GM04503 (cell line): ENCODE results near the gene RPS6KL1.

Experiments
- DNase-seq: peaks from one replicate; pipeline ENCODE4 v3.0.0-alpha.2; 2012; ENCODE audit warnings: low read depth

The RPS6KL1 gene

DNA sequence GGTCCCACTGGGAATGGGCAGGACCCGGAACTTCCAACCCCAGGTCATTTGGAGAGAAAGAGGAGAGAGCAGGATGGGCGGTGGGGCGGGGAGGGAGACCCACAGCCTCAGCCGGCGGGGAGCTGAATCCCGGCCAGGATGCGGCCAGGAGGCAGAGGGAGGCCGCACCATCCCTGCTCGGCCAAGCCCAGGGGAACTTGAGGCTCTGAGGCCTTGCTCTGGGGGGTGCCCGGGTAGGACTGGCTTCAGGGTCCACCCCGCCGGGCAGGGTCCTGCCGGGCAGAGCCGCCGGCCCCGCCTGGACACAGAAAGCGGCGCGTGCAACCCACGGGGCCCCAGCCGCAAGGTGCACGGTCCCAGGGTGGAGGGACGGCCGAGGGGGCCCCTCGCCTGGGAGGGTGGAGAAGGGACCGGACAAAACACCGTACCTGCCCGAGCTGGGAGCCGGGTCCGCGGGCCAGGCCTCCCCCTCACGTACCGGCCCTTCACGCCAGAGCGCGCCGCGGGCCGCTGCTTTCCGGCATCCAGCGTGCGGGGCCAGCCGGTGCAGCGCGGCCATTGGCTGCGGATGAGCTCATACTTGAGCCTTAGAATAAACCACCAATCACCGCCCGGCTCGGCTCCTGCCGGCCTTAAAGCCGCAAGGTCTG lies at the start of gene RPS6KL1:
TSS of gene RPS6KL1 (minus strand) at position 509 of the 650 bp plus-strand sequence. CDS start 1,719 bp downstream, outside the sequence.
- no peak for DNase-seq

GRCh38 chr14:74968811-74969210 lies 45.8 kb upstream of the RPS6KL1 start:
- no peak for DNase-seq

DNA sequence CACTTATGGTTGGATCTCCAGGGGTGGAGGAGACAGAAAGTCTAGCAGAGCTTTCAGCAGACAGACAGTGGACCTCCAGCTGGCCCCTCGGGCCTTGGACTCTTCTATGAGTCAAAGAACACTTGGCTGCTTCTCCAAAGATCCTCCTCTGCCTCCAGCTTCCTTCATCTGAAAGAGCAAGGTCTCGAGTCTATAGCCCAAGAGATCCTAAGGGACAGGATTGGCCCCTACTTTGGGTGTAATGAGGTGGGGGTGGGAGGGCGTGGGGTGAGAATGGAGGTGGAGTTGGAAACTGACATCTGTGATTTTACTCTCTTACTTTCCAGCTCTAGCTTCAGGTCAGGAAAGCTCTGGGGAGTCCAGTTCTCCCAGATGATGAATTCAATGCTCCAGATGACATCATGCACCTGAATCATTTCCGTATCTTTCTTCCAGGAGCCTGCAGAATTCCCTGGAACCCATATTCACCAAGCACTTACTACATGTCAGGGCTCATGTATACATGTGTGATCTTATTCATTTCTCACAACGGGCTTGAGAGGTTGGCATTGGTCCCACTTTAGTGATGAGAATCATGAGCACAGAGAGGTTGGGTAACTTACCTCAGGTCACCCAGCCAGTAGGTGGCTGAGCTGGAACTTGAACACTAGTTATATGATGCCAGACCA lies 42.6 kb upstream of the RPS6KL1 start:
- DNase-seq = no peak

- DNase-seq = no peak
Measured at GRCh38 chr14:74964787-74965485, 41.9 kb upstream of the RPS6KL1 start.

DNA sequence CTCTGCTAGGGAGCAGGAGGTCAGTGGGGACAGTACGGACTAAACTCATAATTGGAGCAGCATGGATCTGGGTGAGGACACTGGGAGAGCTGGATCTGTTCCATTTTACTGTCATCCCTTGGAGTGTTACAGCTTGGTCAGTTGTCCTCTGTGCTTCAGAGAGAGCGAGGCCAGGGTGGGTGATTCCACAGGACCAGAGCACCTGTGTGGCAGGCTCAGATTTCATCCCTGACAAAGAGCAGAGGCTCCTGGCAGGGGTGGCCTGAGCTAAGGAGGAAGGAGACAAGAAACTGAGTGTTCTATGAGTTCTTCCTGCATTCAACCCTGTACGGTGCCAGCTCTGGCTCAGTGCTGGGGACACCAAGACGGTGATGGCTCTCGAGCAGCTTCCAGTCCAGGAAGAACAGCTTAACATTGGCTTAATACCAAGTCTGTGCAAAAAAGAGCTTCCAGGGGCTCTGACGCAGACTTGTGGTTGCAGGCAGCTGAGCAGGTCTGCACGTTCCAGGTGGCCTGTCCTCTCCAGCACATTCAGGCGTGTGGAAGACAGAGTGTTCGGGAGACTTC lies 40.7 kb upstream of the RPS6KL1 start:
- no peak for DNase-seq

DNA sequence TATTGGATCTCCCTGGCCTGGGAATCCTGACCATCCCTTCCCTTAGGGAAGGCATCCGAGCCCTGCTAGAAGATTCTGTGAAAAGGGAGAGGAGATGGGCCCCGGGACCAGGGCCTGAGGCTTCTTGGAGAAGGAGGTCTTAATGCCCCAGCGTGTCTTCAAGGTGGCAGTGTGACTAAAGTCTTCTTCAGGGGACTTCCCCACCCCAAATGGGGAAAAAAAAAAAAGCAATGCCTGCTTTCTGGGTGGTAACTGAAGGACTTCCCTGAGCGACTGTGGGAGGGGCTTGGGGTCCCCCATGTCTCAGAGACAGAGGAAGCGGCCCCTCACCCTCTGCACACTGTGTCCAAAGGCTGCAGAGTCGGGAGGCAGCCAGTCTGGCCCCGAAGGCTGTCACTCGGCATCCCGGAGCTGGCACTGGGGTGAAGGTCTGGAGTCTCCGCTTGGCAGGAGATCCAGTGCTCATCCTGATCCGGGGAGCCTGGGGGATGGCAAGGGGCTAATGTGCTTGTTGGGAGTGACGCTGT lies 40.2 kb upstream of the RPS6KL1 start:
- DNase-seq = no peak

DNA sequence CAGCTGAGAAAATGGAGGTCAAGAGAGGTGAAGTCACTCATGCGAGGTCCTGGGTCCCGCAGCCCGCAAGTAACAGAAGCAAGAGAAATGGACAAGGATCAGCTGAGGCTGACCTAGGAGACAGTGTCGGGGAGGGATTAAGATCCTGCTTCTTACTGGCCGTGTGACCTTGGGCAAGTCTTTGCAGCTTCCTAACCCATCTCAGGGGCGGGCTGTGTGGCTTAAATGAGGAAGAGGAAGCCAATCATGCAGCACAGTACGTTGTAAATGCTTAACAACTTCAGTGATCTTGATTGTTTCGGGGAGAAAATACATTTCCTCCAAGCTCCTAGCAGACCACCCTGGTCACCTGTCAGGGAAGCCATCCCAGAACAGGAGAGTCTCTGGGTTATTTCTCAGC lies 39.4 kb upstream of the RPS6KL1 start:
- DNase-seq = no peak

DNA sequence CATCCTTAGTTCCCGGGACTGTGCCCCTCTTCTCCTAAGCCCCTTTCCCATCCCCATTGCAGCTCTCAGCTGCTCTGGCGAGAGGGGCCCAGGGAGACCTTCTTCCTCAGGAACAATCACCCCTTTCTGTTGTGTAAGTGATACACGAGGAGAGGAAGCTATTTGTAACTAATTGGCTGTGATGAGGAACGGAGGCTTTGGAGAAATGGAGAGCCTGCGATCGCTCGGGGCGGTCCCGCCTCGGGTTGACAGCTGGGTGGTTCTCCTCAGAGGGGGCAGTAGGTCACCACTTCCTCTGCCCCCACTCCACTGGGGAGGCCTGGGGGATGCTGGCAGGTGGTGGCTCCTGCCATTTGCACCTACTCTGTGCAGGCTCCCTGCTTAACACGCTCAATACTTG lies 39.0 kb upstream of the RPS6KL1 start:
- DNase-seq = no peak

DNA sequence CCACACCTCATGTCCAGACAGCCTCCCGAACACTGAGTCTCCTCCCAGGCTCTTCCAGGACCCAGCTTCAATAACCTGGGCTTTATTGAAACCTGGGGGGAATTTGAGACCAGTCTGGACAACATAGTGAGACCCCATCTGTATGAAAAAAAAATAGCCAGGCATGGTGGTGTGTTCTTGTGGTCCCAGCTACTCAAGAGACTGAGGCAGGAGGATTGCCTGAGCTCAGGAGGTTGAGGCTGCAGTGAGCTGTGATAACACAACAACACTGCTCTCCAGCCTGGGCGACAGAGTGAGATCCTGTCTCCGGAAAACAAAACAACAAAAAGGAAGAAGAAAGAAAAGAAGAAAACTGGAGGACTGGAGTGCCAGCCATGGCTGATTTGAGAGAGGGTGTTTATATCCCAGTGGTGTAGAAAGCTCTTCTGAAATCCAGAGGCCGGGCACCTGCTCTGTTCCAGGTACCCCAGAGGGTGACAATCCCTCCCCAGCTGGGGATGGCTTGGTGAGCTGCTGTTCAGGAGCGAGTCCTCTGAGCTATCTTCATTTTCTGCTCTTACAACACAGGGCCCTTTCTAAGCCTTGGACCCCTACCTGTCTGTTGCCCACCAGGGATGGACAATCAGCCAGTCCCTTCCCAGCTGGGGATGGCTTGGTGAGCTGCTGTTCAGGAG lies 38.3 kb upstream of the RPS6KL1 start:
- no peak for DNase-seq

DNA sequence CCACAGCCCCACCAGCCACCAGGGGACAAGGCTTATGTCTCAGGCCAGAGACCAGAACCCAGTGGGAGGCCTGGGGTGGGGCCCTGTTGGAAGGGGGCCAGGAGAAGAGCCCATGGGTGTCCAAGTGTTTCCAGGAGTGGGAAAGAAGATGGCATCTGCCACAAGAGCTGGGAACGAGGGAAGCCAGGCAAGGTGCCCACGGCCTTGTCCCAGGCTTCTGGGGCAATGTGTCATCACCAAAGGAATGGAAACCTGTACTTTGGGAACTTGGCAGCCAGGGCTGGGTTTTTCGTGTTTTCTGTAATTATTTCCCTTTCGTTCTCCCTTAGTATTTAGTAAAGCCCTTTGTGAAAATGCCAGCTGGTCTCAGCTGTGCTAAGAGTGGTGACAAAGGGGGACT lies 37.7 kb upstream of the RPS6KL1 start:
- DNase-seq = no peak

- DNase-seq = no peak
Measured at GRCh38 chr14:74959596-74960180, 36.6 kb upstream of the RPS6KL1 start.

GRCh38 chr14:74956280-74957072 lies 33.4 kb upstream of the RPS6KL1 start:
- no peak for DNase-seq

GRCh38 chr14:74956027-74956279 lies 32.9 kb upstream of the RPS6KL1 start:
- DNase-seq = no peak

DNA sequence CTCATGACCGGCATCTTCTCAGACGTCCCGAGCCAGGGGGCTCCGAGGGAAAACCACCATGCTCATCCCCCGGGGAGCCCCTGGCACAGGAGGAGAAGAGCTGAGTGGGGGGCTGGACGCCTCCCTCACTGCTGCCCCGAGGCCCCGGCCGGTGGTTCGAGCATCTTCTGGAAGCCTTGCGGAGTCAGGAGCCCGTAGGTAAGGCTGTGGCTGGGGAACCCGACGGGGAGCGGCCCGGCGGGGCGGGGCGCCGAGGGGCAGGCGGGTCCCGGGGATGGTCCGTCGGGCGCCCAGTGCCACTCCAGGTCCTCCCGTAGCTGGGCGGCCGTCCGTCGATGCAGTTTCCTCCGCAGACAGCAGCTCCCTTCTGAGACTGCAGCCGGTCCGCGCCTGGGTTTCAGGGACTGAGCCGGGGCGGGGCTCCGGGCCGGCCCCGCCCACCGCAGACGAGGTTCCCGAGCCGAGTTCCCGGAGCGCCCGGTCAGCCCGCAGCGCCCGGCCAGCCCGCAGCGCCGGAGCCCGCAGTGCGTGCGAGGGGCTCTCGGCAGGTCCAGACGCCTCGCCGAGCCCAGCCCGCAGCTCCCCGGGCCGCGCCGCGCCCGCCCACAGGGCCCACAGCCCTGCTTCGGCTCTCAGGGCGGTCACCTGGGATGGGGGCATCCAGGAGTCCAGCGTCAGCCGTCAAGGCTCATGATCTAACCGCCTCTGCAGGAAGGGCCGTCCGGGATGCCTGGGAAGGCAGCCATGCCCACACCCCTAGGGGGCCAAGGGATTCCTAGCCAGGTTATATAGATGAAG lies 32.4 kb upstream of the RPS6KL1 start, which contains the start of gene PGF:
TSS of gene PGF (minus strand) at position 369 of the 798 bp plus-strand sequence. CDS start at position 14, 355 bp downstream.
- no peak for DNase-seq

DNA sequence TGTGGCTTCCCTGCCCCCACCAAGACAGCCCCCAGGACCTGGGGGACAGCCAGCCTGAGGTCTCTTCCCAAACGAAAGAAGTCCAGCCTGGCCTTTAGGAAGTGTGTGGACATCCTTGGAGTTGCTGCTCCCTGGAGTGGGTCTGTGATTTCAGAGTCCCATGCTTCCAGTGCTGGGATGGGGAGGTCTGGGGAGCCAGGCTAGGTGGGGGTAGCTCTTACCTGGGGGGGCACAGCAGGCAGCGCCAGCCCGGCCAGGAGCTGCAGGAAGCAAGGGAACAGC lies 31.8 kb upstream of the RPS6KL1 start:
- DNase-seq = no peak

GRCh38 chr14:74954232-74954946 lies 31.3 kb upstream of the RPS6KL1 start:
- no peak for DNase-seq

- DNase-seq = no peak
Measured at GRCh38 chr14:74953686-74954085, 30.6 kb upstream of the RPS6KL1 start.

- no peak for DNase-seq
Measured at GRCh38 chr14:74952697-74953484, 29.8 kb upstream of the RPS6KL1 start.

GRCh38 chr14:74952180-74952665 lies 29.2 kb upstream of the RPS6KL1 start:
- DNase-seq = no peak
